CD4-positive, alpha-beta T cell treated with Interleukin-21 for 1 hour (primary cell): ENCODE measurements around the gene CENPE.
A peak's percentile ranks its signal among the peaks of the same experiment; 100 is the strongest.
"Not testable (repeated sequence)": the region's sequence is repeated elsewhere in the genome, so short reads cannot be mapped to it uniquely, and the experiment has no call there.

Experiments used
- DNase-seq: peaks from one replicate; pipeline ENCODE4 v3.0.0-alpha.2; 2020

CENPE gene

GRCh38 chr4:103198111-103198765, at the start of gene CENPE:
TSS of gene CENPE (minus strand) at chr4:103198343. CDS start at chr4:103198319, 24 bp downstream.
- DNase-seq = peak; percentile 88

DNA sequence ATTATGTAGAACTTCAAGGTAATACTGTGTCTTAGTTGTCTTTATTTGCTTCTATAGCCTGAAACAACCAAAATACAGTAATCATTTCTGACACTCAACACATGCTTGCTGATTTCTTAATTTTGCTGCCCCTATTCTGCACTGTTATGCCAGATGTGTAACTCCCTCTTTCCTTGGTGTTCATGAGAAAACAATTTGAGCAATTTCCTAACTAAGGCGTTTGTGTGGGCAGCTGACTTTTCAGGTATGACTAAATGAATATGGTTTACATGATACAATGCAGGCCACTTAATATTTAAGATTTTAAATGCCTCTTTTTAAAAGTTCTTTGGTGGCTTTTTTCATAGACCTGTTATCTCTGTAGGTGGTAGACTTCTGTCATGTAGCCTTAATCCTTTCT, 46.1 kb upstream of the CENPE start:
- no peak for DNase-seq

- DNase-seq = not testable (repeated sequence)
These were observed 32.8 kb upstream of the CENPE start for GRCh38 chr4:103230938-103231337.

DNA sequence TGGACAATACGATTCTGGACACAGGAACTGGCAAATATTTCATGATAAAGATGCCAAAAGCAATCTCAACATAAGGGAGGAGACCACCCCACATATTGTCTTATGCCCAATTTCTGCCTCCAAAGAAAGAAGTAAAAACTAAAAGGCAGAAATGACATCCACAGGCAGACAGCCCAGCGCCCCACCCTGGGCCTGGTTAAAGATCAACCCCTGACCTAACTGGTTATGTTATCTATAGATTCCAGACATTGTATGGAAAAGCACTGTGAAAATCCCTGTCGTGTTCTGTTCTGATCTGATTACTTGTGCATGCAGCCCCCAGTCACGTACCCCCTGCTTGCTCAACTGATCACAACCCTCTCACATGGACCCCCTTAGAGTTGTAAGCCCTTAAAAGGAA, 25.4 kb upstream of the CENPE start:
- not testable (repeated sequence) for DNase-seq

GRCh38 chr4:103207673-103208072, 9.5 kb upstream of the CENPE start:
- no peak for DNase-seq

GRCh38 chr4:103204111-103204510, 6.0 kb upstream of the CENPE start:
- DNase-seq = no peak

DNA sequence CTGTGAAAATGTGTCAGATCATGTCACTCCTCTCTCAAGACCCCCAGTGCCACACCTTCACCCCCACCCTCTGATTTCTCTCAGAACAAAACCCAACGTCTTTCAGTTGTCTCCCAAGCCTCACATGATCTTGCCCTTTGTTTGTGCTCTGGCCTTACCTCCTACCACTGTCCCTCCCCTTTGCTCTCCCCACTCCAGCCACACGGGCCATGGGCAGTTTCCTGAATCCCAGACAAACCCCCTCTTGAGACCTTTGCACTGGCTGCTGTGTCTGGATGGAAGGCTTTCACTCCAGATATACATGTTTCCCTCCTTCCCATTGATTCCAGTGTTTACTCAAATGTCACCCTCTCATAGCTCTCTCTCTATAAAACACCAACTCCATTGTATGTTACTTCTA, 3.6 kb upstream of the CENPE start:
- DNase-seq = no peak

DNA sequence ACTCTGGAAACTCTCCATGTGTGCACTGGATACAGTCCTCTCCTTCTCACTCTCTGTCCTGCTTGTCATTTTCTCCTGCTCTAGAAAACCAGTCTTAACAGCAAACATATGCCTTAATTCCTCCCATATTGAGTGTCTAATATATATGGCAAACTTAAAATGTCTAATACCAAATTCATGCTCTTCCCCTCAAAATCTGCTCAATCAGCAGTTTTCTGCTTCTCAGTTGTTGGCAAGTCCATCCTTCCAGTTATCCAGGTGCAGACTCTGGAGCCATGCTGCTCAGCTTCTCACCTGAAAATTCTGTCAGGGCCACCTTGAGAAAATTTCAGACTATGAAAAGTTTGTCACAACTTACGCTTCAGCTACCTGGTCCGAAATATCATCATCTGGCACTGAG, 3.1 kb upstream of the CENPE start:
- no peak for DNase-seq

- no peak for DNase-seq
These were observed 866 bp upstream of the CENPE start for GRCh38 chr4:103199009-103199408.

- no peak for DNase-seq
These were observed 405 bp downstream of the CENPE start for GRCh38 chr4:103197765-103198110.

GRCh38 chr4:103193457-103193856, 4.7 kb downstream of the CENPE start:
- DNase-seq = no peak

DNA sequence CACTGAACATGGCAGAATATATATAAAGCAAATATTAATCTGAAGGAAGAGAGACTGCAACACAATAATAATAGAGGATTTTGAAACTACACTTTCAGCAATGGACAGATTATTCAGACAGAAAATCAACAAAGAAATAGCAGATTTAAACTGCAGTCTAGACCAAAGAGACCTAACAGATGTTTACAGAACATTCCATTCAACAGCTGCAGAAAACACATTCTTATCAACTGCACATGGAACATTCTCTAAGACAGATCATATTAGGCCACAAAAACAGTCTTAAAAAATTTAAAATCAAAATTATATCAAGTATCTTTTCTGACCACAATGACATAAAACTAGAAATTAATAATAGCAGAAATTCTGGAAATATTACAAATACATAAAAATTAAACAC, 27.1 kb downstream of the CENPE start:
- DNase-seq = no peak

DNA sequence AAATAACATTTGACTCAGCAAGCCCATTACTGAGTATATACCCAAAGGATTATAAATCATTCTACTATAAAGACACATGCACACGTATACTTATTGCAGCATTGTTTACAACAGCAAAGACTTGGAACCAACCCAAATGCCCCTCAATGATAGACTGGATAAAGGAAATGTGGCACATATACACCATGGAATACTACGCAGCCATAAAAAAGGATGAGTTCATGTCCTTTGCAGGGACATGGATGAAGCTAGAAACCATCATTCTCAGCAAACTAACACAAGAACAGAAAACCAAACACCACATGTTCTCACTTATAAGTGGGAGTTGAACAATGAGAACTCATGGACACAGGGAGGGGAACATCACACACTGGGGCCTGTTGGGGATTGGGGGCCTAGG, 28.4 kb downstream of the CENPE start:
- not testable (repeated sequence) for DNase-seq

DNA sequence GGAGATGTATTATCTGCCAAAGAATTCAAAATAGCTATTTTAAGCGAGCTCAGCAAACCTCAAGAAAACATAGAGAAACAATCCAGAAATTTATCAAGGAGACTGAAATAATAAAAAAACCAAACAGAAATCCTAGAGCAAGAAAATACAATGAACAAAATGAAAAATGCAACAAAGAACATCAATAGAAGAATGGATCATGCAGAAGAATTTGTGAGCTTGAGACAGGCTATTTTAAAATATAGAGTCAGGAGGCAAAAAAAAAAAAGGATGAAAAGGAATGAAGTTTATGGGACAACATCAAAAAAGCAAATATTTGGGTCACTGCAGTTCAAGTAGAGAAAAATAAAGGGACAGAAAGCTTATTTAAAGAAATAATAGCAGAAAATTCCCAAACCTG, 29.1 kb downstream of the CENPE start:
- no peak for DNase-seq

- DNase-seq = no peak
These were observed 36.0 kb downstream of the CENPE start for GRCh38 chr4:103162176-103162575.

DNA sequence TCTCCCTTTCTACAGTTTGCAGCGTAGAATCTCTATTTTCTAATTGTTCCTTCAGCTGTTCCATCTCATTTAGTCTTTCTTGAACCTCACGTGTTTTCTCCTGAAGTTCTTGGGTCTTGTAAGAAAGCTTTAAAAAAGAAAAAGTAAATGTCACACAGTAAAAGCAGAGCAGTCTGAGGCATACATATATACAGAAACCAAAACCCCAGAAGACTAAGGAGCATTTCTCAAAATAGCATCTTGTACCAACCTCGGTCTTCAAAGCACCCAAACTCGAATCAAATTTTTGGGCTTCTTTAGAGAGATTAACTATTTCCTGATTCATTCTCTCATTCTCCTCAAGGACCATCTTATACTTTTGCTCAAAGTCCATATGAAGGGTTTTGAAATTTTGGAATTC, 39.4 kb downstream of the CENPE start:
- no peak for DNase-seq

GRCh38 chr4:103156106-103156505, 42.0 kb downstream of the CENPE start:
- DNase-seq = no peak

GRCh38 chr4:103152381-103152780, 45.8 kb downstream of the CENPE start:
- DNase-seq = no peak

DNA sequence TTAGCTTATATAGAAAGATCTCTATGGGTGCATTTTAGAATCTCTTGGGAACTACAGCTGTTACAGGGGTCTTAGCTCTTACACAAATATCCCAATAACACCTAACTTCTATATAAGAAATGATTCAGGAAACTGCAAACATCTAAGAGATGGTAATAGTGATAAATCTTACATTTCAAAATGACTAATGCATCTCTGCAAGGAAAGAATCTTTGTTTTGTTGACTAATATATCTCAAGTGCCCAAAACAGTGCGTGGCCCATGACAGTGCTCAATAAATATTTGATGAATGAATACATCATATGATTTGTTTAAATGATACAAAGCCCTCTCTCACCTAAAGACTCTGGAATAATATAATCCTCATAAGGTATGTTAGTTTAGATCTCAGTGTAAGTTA, 47.5 kb downstream of the CENPE start:
- no peak for DNase-seq

DNA sequence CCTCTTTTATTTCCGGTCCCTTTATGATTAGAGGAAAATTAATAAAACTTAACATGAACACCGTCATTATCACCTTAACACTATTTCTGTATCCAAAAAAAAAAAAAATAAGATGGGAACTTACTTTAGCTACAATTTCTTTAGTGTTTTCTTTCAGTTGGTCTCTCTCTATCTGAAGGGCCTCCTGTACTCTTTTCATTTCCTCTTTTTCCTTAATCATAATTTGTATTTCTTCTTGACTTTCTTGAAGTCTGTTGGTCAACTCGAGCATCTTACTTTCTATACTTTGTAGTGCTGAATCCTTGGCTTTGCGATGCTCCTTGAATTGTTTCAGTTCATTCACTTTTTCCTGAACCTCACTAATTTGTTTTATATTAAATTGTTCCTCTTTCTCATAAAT, 53.2 kb downstream of the CENPE start:
- DNase-seq = no peak

- no peak for DNase-seq
These were observed 60.7 kb downstream of the CENPE start for GRCh38 chr4:103137446-103137827.

DNA sequence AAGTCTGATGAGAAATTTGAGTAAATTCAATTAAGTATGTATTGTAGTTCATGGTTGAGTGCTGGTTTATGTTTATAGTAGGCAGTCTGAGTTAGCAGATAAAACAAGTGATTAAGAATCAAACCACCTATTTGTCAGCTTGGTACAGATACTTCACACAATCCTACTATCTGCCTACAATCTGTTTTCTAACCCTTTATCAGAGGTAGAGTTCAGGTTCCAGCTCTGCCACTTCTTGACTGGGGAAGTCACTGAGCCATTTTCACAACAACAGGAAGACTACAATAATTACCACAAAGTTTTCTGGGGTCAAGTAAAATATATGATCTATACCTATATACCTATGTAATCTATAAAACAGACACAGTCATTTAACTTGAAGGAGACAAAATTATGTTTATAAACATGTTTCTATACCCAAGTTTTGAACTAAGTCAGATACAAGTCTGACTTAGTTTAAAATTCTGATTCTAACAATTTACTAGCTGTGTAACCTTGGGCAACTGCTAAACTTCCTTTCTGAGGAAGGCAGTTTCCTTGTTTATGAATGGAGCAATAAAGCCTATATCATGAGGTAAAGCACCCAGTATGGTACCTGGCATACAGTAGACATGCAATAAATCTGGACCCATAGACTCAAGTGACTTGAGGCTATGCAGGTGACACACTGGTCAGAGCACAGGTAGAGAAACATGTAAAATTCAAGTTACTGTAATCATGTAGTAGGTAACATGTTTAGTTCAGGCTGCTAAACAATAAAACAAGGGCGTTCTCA, 61.3 kb downstream of the CENPE start:
- DNase-seq = no peak

- DNase-seq = no peak
These were observed 69.0 kb downstream of the CENPE start for GRCh38 chr4:103129174-103129573.

DNA sequence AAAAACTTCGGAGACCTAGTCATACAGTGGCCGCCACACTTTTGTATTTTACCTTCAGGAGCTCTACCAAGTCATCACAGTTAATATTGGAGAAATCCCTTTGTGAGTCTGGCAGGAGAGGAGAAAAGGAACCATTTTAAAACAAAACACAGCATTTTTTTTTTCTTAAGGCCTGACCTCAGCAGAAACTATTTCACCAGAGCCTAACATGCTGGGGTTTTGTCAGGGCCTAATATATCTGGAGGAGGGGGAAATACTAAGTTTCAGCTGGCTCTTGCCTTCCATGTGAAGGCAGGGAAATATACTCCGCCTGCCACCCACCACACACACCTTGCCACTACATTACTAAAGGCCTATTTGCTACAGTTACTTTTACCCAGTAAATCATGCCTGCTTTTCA, 72.0 kb downstream of the CENPE start:
- DNase-seq = no peak

DNA sequence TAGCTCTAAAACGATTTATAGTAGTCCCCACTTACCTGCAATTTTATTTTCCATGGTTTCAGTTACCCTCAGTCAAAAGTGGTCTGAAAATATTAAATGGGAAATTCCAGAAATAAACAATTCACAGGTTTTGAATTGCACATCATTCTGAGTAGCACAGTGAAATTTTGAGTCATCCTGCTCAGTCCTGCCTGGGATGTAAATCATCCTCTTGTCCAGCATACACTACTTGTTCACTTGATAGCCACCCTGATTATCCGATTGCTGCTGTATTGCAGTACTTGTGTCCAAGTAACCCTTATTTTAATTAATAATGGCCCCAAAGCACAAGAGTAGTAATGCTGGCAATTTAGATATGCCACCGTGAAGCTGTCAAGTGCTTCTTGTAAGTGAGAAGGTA, 75.0 kb downstream of the CENPE start:
- no peak for DNase-seq
